ENCODE data around the gene CCDC12.

DNA sequence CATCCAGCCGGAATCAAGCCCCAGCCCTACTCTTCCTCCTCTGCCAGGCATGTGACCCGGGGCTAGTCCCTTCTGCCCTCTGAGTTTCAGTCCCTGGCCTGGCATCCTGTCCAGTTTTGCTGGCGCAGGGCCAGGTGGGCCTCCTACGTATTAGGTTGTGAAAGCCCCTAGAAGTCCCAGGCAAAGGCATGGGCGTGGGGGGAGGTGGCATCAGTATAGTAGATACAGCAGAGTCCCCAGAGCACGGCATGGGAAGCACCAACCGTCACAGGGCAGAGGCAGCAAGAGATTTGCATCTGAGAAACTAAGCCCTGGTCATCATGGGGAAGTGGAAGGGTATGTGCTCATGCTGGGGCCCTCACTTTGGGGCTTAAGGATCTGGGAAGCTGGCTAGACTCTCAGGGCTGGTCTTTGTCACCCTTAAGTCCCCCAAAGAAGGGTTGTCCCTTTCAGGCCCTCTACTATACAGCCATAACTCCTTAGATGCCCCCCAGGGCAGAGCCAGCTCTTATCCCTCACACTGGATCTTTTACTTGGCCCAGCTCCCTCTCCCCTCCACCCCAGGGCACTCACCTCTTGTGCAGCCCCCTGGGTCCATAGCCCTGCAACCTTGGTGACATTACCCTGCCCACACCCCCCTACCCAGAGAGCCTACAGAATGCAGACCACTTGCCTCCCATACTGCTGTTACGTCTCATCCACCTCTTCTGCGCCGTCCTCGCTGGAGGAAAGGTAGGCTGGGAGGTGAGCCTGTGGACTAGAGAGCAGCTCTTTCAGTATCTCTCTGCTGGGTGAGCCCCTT, 14.2 kb upstream of the CCDC12 start:
- TF ChIP-seq RARB (CRISPR knock-in tag; IDR thresholded peaks at IDR 0.05) (no peak), ZFP3 (CRISPR knock-in tag; IDR thresholded peaks at IDR 0.05) (no peak)
- TF ChIP-seq, protein P1, sequence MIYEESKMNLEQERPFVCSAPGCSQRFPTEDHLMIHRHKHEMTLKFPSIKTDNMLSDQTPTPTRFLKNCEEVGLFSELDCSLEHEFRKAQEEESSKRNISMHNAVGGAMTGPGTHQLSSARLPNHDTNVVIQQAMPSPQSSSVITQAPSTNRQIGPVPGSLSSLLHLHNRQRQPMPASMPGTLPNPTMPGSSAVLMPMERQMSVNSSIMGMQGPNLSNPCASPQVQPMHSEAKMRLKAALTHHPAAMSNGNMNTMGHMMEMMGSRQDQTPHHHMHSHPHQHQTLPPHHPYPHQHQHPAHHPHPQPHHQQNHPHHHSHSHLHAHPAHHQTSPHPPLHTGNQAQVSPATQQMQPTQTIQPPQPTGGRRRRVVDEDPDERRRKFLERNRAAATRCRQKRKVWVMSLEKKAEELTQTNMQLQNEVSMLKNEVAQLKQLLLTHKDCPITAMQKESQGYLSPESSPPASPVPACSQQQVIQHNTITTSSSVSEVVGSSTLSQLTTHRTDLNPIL (CRISPR knock-in tag; IDR thresholded peaks at IDR 0.05; ENCODE audit: low read depth): no peak

Measured in SK-N-SH treated with all-trans-retinoic acid at 6 μM for 48 hours (cell line).